Right lobe of liver (tissue), 4 donors: ENCODE measurements around the gene ALPK3.

Experiments
- POLR2A ChIP-seq: fragments of 450-650 bp; IDR thresholded peaks from one replicate; pipeline ENCODE4 v1.6.1; 2017; ENCODE audit warnings: antibody characterized with exemption, mild to moderate bottlenecking
- TF ChIP-seq, protein P1 (sequence below), 4 donors: fragments of 200-600 bp in 3 of 4; fragments of 450-650 bp in 1 of 4; IDR thresholded peaks; one replicate each; pipeline versions ENCODE4 v1.5.1 to v1.8.0; 2016 to 2022; ENCODE audit warnings: antibody characterized with exemption in 4 of 4, mild to moderate bottlenecking in 2 of 4
- donor health status: DM: no; HTN: no; CAD: no.
- donor health status: DM: no; HTN: no; CAD: no.
- donor health status: DM: no; HTN: yes; CAD: no.

- TF ChIP-seq, protein P1, sequence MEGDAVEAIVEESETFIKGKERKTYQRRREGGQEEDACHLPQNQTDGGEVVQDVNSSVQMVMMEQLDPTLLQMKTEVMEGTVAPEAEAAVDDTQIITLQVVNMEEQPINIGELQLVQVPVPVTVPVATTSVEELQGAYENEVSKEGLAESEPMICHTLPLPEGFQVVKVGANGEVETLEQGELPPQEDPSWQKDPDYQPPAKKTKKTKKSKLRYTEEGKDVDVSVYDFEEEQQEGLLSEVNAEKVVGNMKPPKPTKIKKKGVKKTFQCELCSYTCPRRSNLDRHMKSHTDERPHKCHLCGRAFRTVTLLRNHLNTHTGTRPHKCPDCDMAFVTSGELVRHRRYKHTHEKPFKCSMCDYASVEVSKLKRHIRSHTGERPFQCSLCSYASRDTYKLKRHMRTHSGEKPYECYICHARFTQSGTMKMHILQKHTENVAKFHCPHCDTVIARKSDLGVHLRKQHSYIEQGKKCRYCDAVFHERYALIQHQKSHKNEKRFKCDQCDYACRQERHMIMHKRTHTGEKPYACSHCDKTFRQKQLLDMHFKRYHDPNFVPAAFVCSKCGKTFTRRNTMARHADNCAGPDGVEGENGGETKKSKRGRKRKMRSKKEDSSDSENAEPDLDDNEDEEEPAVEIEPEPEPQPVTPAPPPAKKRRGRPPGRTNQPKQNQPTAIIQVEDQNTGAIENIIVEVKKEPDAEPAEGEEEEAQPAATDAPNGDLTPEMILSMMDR (IDR thresholded peaks at IDR 0.05): no peak
- TF ChIP-seq POLR2A: no peak
Measured at GRCh38 chr15:84789762-84790161, 27.4 kb upstream of the ALPK3 start.
